ENCODE results near the gene PTBP3.

Gene PTBP3

GRCh38 chr9:112354081-112354743 is 20.8 kb upstream of the PTBP3 start:
- no peak for DNase-seq (ENCODE audit: low spot score)
- H3K4me3 ChIP-seq, result no peak overlapping the region
- TF ChIP-seq, protein P1, sequence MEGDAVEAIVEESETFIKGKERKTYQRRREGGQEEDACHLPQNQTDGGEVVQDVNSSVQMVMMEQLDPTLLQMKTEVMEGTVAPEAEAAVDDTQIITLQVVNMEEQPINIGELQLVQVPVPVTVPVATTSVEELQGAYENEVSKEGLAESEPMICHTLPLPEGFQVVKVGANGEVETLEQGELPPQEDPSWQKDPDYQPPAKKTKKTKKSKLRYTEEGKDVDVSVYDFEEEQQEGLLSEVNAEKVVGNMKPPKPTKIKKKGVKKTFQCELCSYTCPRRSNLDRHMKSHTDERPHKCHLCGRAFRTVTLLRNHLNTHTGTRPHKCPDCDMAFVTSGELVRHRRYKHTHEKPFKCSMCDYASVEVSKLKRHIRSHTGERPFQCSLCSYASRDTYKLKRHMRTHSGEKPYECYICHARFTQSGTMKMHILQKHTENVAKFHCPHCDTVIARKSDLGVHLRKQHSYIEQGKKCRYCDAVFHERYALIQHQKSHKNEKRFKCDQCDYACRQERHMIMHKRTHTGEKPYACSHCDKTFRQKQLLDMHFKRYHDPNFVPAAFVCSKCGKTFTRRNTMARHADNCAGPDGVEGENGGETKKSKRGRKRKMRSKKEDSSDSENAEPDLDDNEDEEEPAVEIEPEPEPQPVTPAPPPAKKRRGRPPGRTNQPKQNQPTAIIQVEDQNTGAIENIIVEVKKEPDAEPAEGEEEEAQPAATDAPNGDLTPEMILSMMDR (IDR thresholded peaks at IDR 0.05), result no peak
- no peak overlapping the region for H3K27ac ChIP-seq

- H3K4me3 ChIP-seq, result no peak overlapping the region
- no peak for DNase-seq (ENCODE audit: low spot score)
- TF ChIP-seq, protein P1 (IDR thresholded peaks at IDR 0.05), result no peak
- no peak overlapping the region for H3K27ac ChIP-seq
Observed at GRCh38 chr9:112352209-112352608, 18.8 kb upstream of the PTBP3 start.

DNA sequence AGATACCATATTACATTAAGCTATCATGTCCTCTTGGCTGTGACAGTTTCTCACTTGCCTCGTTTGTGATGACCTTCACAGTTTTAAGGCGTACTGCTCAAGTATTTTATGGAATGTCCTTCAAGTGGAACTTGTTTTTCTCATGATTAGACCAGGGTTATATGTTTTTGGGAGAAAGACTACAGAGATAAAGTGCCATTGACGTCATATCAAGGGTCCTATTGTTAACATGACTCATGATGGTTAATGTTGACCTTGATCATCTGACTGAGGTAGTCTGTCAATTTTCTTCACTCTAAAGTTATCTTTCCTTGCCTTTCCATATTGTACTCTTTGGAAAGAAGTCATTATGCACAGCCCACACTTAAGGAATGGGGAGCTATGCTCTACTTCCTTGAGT is 17.8 kb upstream of the PTBP3 start:
- Histone ChIP-seq H3K4me3 (no peak overlapping the region), H3K27ac (no peak overlapping the region)
- TF ChIP-seq, protein P1 (IDR thresholded peaks at IDR 0.05), result no peak
- DNase-seq (ENCODE audit: low spot score), result no peak

DNA sequence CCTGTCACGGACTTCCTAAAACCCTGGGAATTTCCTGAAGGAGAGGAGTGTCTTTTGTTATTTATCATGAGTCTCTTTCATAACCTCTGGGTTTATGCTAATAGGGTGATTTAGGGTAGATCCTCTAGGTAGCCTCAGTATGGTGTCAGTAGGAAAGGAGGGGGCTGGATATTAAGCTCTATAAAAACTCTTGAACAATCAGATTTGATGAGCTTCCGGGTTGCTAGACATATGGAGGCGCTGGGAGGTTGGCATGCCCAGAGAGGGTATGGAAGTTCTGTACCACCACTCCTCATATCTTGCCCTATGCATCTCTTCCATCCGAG is 15.6 kb upstream of the PTBP3 start:
- DNase-seq (ENCODE audit: low spot score), result no peak
- Histone ChIP-seq H3K4me3 (peak overlapping the region; percentile 71), H3K27ac (no peak overlapping the region)
- TF ChIP-seq, protein P1 (IDR thresholded peaks at IDR 0.05), result no peak

DNA sequence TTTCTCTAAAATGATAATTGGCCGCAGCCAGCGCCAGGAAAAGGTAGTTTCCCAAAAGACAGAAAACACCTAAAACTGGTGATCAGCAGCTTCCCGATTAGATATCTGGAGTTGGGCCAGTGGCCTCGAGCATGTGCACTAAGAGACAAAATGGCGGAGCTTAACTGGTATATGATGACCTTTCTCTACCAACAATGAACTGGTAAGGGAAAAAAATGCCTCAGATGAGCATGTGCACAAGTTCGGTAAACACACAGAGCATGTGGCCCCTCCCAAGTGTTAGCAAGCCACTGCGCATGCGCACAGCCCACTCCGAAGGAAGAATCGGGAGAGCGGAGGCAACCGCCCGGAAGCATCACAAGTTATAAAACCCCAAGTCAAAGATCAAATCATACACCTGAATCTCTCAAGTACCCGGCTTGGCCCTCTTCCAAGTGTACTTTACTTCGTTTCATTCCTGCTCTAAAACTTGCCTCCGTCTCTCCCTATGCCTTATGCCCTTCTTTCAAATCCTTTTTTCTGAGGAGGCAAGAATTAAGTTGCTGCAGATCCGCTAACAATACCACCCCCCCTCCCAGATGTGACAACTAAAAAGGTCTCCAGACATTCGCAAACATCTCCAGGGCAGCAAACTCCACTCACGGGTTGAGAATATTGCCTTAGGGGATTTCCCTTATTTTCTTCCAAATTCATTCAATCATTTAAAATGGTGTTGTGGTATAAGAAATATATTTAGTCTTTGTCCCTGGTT is 15.0 kb upstream of the PTBP3 start:
- peak; percentile 80 for DNase-seq (ENCODE audit: low spot score)
- Histone ChIP-seq H3K4me3 (peak overlapping the region; percentile 71), H3K27ac (peak overlapping the region in 1 of 2 donors; percentile 35)
- TF ChIP-seq, protein P1 (IDR thresholded peaks at IDR 0.05), result no peak

DNA sequence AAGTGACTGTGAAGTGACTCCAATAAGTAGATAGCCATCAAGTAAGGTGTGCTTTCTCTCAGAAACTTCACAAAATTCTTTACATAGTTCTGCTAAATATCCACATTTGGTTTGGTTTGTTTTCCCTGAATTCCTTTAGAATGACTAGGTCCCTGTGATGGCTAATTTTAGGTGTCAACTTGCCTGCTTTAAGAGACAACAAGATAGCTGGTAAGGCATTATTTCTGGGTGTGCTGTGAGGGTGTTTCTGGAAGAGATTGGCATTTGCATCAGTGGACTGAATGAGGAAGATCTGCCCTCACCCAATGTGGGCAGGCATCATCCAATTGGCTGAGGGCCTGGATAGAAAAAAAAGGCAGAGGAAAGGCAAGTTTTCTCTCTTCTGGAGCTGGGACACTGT is 8.3 kb upstream of the PTBP3 start:
- TF ChIP-seq, protein P1 (IDR thresholded peaks at IDR 0.05), result no peak
- Histone ChIP-seq H3K27ac (no peak overlapping the region), H3K4me3 (no peak overlapping the region)
- no peak for DNase-seq (ENCODE audit: low spot score)

DNA sequence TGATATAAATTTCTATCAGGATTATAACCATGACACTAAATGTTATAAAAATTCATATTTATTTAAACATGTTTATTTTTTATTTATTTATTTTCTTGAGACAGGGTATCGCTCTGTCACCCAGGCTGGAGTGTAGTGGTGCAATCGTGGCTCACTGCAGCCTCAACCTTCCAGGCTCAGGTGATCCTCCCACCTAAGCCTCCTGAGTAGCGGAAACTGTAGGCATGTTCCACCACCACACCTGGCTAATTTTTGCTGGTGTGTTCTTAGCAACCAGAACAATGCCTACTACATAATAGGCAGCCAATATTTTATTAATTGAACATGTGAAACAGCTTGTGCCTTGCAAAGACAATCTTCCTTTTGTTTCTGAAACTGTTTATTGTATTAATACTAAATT is 6.5 kb upstream of the PTBP3 start:
- TF ChIP-seq, protein P1 (IDR thresholded peaks at IDR 0.05), result no peak
- Histone ChIP-seq H3K4me3 (no peak overlapping the region), H3K27ac (no peak overlapping the region)
- no peak for DNase-seq (ENCODE audit: low spot score)

Data from coronary artery (tissue), 2 donors.